LoVo (cell line): ENCODE data around the gene NUDT21.
"Not testable (repeated sequence)": the region's sequence is repeated elsewhere in the genome, so short reads cannot be mapped to it uniquely, and the experiment has no call there.

Source experiments
- DNase-seq: peaks from one replicate; pipeline ENCODE4 v3.0.0-alpha.2; 2016; ENCODE audit warnings: low spot score

NUDT21 gene

GRCh38 chr16:56419740-56420548 lies 31.2 kb downstream of the NUDT21 start:
- no peak for DNase-seq

GRCh38 chr16:56417138-56417537 lies 34.0 kb downstream of the NUDT21 start:
- no peak for DNase-seq

GRCh38 chr16:56415875-56416274 lies 35.3 kb downstream of the NUDT21 start:
- no peak for DNase-seq

- DNase-seq, result no peak
These were observed 36.8 kb downstream of the NUDT21 start for GRCh38 chr16:56414366-56414765.

GRCh38 chr16:56413381-56413780 lies 37.8 kb downstream of the NUDT21 start:
- DNase-seq, result no peak

GRCh38 chr16:56411624-56412023 lies 39.5 kb downstream of the NUDT21 start:
- no peak for DNase-seq

- DNase-seq, result no peak
These were observed 40.0 kb downstream of the NUDT21 start for GRCh38 chr16:56411123-56411522.

- no peak for DNase-seq
These were observed 41.9 kb downstream of the NUDT21 start for GRCh38 chr16:56409195-56409594.

- DNase-seq, result peak; percentile 18
These were observed 42.6 kb downstream of the NUDT21 start for GRCh38 chr16:56408379-56409098.

GRCh38 chr16:56405977-56406672 lies 45.0 kb downstream of the NUDT21 start:
- DNase-seq, result no peak

GRCh38 chr16:56401482-56401881 lies 49.6 kb downstream of the NUDT21 start:
- DNase-seq, result no peak

GRCh38 chr16:56400458-56400857 lies 50.7 kb downstream of the NUDT21 start:
- DNase-seq, result no peak

- DNase-seq, result no peak
These were observed 51.6 kb downstream of the NUDT21 start for GRCh38 chr16:56399486-56399885.

- DNase-seq, result no peak
These were observed 52.1 kb downstream of the NUDT21 start for GRCh38 chr16:56399047-56399446.

GRCh38 chr16:56396724-56397123 lies 54.4 kb downstream of the NUDT21 start:
- not testable (repeated sequence) for DNase-seq

GRCh38 chr16:56389554-56389953 lies 61.6 kb downstream of the NUDT21 start:
- no peak for DNase-seq

- DNase-seq, result no peak
These were observed 62.9 kb downstream of the NUDT21 start for GRCh38 chr16:56388209-56388608.

GRCh38 chr16:56387396-56387795 lies 63.7 kb downstream of the NUDT21 start:
- no peak for DNase-seq

GRCh38 chr16:56384074-56384721 lies 66.9 kb downstream of the NUDT21 start:
- DNase-seq, result no peak

GRCh38 chr16:56382901-56383355 lies 68.2 kb downstream of the NUDT21 start:
- DNase-seq, result no peak

GRCh38 chr16:56382459-56382858 lies 68.7 kb downstream of the NUDT21 start:
- DNase-seq, result no peak
